Measurements from ENCODE around the gene MTA2. TPM values are rescaled to one million over a fixed set of nuclear protein-coding genes. Genes with fewer than 3 reads are reported as not detected.
"Not testable (repeated sequence)": the region's sequence is repeated elsewhere in the genome, so short reads cannot be mapped to it uniquely, and the experiment has no call there.

MTA2 gene
- total RNA-seq, 6 experiments from 2014 or later = 89.6 to 106 (median 95.8) TPM

- Mint-ChIP-seq H3K9me3 (no peaks in the 10 kb centered on the region), H3K27ac (peak overlapping the region; percentile 31; the same call in 1 of the 2 replicates), H3K4me1 (ENCODE audit: low read depth) (peaks cover 43% of the 10 kb centered on the region), H3K27me3 (ENCODE audit: insufficient read depth) (peaks cover 14% of the 10 kb centered on the region), H3K36me3 (ENCODE audit: low read depth) (peaks cover 41% of the 10 kb centered on the region), H3K4me3 (peak overlapping the region; percentile 44)
- TF ChIP-seq CTCF (IDR thresholded peaks at IDR 0.05) = peak; percentile 76
- peak; percentile 59 for DNase-seq
These were observed 8.1 kb downstream of the MTA2 start for GRCh38 chr11:62593434-62594044.

GRCh38 chr11:62592989-62593421 lies 8.7 kb downstream of the MTA2 start:
- H3K36me3 Mint-ChIP-seq (ENCODE audit: low read depth) = peaks cover 37% of the 10 kb centered on the region
- no peak for TF ChIP-seq CTCF (IDR thresholded peaks at IDR 0.05)
- H3K4me1 Mint-ChIP-seq (ENCODE audit: low read depth) = peaks cover 42% of the 10 kb centered on the region
- H3K4me3 Mint-ChIP-seq = peak overlapping the region; percentile 98; the same call in 1 of the 2 replicates
- H3K27ac Mint-ChIP-seq = 0 out of 2 replicates have a peak overlapping the region, but pooled peaks have one; percentile 18
- H3K27me3 Mint-ChIP-seq (ENCODE audit: insufficient read depth) = peaks cover 13% of the 10 kb centered on the region
- DNase-seq = no peak
- H3K9me3 Mint-ChIP-seq = no peaks in the 10 kb centered on the region

GRCh38 chr11:62592146-62592815 lies 9.4 kb downstream of the MTA2 start:
- H3K4me1 Mint-ChIP-seq (ENCODE audit: low read depth) = peaks cover 42% of the 10 kb centered on the region
- peak; percentile 6; the same call in 1 of the 2 replicates for TF ChIP-seq CTCF (IDR thresholded peaks at IDR 0.05)
- peaks cover 11% of the 10 kb centered on the region for H3K27me3 Mint-ChIP-seq (ENCODE audit: insufficient read depth)
- H3K36me3 Mint-ChIP-seq (ENCODE audit: low read depth) = peaks cover 32% of the 10 kb centered on the region
- no peaks in the 10 kb centered on the region for H3K9me3 Mint-ChIP-seq
- H3K4me3 Mint-ChIP-seq = peak overlapping the region; percentile 98
- DNase-seq = no peak
- peak overlapping the region; percentile 94 for H3K27ac Mint-ChIP-seq

GRCh38 chr11:62591448-62592145 lies 10.1 kb downstream of the MTA2 start, which contains the start of gene TUT1:
Gene TUT1, minus strand, starts transcription at chr11:62591523. Its CDS starts 38 bp downstream, at chr11:62591485.
- peak within 1 kb of the TSS; percentile 98 for H3K4me3 Mint-ChIP-seq
- H3K9me3 Mint-ChIP-seq = no peaks in the 10 kb centered on the region
- peaks cover 42% of the 10 kb centered on the region for H3K4me1 Mint-ChIP-seq (ENCODE audit: low read depth)
- H3K27me3 Mint-ChIP-seq (ENCODE audit: insufficient read depth) = peaks cover 8% of the 10 kb centered on the region
- DNase-seq = peak; percentile 99
- peaks cover 28% of the 10 kb centered on the region for H3K36me3 Mint-ChIP-seq (ENCODE audit: low read depth)
- peak within 1 kb of the TSS; percentile 94 for H3K27ac Mint-ChIP-seq
- TF ChIP-seq CTCF (IDR thresholded peaks at IDR 0.05) = peak; percentile 23; the same call in 1 of the 2 replicates

- peak; percentile 68 for TF ChIP-seq CTCF (IDR thresholded peaks at IDR 0.05)
- H3K4me1 Mint-ChIP-seq (ENCODE audit: low read depth) = peaks cover 42% of the 10 kb centered on the region
- peaks cover 12% of the 10 kb centered on the region; the same call in 1 of the 2 replicates for H3K36me3 Mint-ChIP-seq (ENCODE audit: low read depth)
- H3K27ac Mint-ChIP-seq = no peak overlapping the region
- H3K9me3 Mint-ChIP-seq = no peaks in the 10 kb centered on the region
- peaks cover 8% of the 10 kb centered on the region for H3K27me3 Mint-ChIP-seq (ENCODE audit: insufficient read depth)
- DNase-seq = peak; percentile 30
- H3K4me3 Mint-ChIP-seq = peak overlapping the region; percentile 43; the same call in 1 of the 2 replicates
These were observed 12.6 kb downstream of the MTA2 start for GRCh38 chr11:62588966-62589637.

GRCh38 chr11:62585356-62585755 lies 16.3 kb downstream of the MTA2 start:
- Mint-ChIP-seq H3K4me1 (ENCODE audit: low read depth) (peaks cover 15% of the 10 kb centered on the region), H3K36me3 (ENCODE audit: low read depth) (peaks cover 11% of the 10 kb centered on the region; the same call in 1 of the 2 replicates)
- not testable (repeated sequence) for DNase-seq; H3K27ac Mint-ChIP-seq; H3K9me3 Mint-ChIP-seq; H3K4me3 Mint-ChIP-seq; H3K27me3 Mint-ChIP-seq (ENCODE audit: insufficient read depth)

GRCh38 chr11:62581735-62582134 lies 19.9 kb downstream of the MTA2 start:
- peaks cover 22% of the 10 kb centered on the region; the same call in 1 of the 2 replicates for H3K36me3 Mint-ChIP-seq (ENCODE audit: low read depth)
- not testable (repeated sequence) for H3K4me1 Mint-ChIP-seq (ENCODE audit: low read depth); H3K27me3 Mint-ChIP-seq (ENCODE audit: insufficient read depth); H3K9me3 Mint-ChIP-seq; H3K27ac Mint-ChIP-seq; DNase-seq; H3K4me3 Mint-ChIP-seq
